GF-D8 (cell line): Measurements from ENCODE around the gene ZFHX3.

Experiments used
- DNase-seq: peaks from one replicate; lab custom pipeline; 2025; lab: John Stamatoyannopoulos, UW

The ZFHX3 gene

GRCh38 chr16:72902206-72902605, 145.7 kb downstream of the ZFHX3 start:
- no peak for DNase-seq

- DNase-seq: no peak
Observed at GRCh38 chr16:72901000-72901627, 146.8 kb downstream of the ZFHX3 start.

GRCh38 chr16:72898216-72898825, 149.6 kb downstream of the ZFHX3 start:
- no peak for DNase-seq

- no peak for DNase-seq
Observed at GRCh38 chr16:72897707-72898106, 150.2 kb downstream of the ZFHX3 start.

GRCh38 chr16:72896485-72897118, 151.3 kb downstream of the ZFHX3 start:
- DNase-seq: no peak

- no peak for DNase-seq
Observed at GRCh38 chr16:72895951-72896350, 152.0 kb downstream of the ZFHX3 start.

- DNase-seq: no peak
Observed at GRCh38 chr16:72894293-72895151, 153.4 kb downstream of the ZFHX3 start.

- no peak for DNase-seq
Observed at GRCh38 chr16:72891291-72892227, 156.4 kb downstream of the ZFHX3 start.

DNA sequence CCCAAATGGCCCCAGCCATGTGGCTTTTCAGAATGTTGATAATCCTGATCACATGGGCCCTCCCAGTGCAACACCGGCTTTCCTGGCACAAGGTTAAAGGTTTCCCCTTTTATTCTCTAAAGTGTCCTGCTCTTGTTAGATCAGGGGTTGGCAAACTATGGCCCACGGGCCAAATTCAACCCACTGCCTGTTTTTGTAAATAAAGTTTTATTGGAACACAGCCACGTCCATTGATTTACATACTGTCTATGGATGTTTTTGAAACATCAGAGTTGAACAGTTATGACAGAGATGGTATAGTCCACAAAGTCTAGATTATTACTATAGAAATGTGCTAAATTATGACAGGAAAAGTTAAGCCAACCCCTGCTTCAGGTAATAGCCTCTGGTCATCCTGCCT, 157.3 kb downstream of the ZFHX3 start:
- no peak for DNase-seq

GRCh38 chr16:72889616-72890582, 158.0 kb downstream of the ZFHX3 start:
- DNase-seq: no peak

- no peak for DNase-seq
Observed at GRCh38 chr16:72887537-72887936, 160.4 kb downstream of the ZFHX3 start.

GRCh38 chr16:72886346-72886974, 161.5 kb downstream of the ZFHX3 start:
- no peak for DNase-seq

DNA sequence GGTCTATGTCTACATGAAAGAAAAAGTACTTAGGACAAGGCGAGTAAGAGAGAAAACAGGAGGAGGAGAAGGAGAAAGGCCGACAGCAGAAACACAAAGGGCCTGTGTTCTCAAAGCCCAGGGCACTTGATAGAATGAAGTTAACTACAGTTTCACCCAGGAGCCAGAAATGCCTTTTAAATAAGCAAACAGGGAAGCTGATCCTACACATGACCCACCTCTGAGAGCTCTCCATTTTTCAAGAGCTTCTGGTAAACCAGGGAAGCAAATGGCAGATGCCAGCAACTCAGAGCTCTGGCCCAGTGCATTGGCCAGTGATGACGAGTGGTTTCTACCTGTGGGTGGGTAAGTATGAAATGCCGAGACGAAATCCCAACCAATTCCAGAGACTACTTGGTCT, 163.4 kb downstream of the ZFHX3 start:
- no peak for DNase-seq

DNA sequence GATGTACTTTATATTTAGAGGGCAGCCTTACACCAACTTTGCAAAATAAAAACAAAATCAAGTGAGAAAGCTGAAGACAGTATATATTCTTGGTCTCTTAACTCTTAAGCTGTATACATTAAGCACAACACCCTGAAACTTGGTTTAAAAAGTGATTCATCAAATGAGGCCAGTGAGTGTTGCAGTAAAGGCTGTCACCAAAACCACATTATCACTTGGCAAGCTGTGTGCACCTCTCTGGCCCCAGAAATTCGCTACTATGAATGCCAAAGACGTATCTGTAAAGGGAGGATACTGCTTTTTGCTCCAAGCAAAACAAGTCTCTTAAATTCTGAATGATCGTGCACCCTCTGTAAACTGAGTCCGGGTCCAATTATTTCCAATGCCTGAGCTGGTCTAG, 163.9 kb downstream of the ZFHX3 start:
- no peak for DNase-seq

- no peak for DNase-seq
Observed at GRCh38 chr16:72879846-72880245, 168.1 kb downstream of the ZFHX3 start.

GRCh38 chr16:72878301-72879269, 169.3 kb downstream of the ZFHX3 start:
- no peak for DNase-seq

DNA sequence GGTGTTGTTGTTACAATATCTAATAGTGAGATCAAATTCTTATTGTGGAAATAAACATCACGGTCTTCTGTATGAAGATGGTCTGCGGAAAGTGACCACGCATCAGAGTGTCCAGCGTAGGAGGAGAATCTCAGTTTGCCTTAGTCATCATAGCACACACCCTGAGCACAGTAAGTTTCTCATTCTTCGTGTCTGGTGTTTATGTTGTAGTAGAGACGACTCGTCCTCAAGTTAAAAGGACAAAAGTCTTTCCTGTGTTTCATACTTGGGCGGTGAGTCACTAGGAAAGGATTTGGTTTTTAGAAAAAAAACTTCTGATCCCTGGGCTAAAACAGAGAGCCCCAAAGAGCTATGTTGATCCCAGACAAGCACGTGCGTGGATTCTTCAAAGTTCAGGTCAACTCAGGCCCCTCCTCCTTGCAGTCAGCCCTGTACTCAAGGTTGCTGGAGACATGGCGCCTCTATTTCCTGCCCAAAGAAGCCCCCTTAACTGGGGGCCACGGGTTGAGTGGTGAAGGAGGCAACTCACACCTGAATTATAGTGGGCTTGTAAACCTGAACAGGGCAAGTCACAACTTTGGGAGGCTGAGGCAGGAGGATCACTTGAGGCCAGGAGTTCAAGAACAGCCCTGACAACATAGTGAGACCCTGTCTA, 170.4 kb downstream of the ZFHX3 start:
- DNase-seq: no peak

- no peak for DNase-seq
Observed at GRCh38 chr16:72876981-72877373, 171.0 kb downstream of the ZFHX3 start.
